ENCODE measurements around the gene MEG3.

The MEG3 gene

GRCh38 chr14:100880271-100881101 is 54.6 kb downstream of the MEG3 start:
- no peak for DNase-seq (ENCODE audit: low read depth in 2 of 2)

GRCh38 chr14:100881211-100882025 is 55.5 kb downstream of the MEG3 start:
- no peak for DNase-seq (ENCODE audit: low read depth in 2 of 2)

GRCh38 chr14:100882026-100882967 is 56.4 kb downstream of the MEG3 start:
- DNase-seq (ENCODE audit: low read depth in 2 of 2), result no peak

- no peak for DNase-seq (ENCODE audit: low read depth in 2 of 2)
Observed at GRCh38 chr14:100882991-100883788, 57.3 kb downstream of the MEG3 start.

- no peak for DNase-seq (ENCODE audit: low read depth in 2 of 2)
Observed at GRCh38 chr14:100883789-100884101, 57.8 kb downstream of the MEG3 start.

GRCh38 chr14:100884456-100884855 is 58.5 kb downstream of the MEG3 start:
- DNase-seq (ENCODE audit: low read depth in 2 of 2), result no peak

- DNase-seq (ENCODE audit: low read depth in 2 of 2), result no peak
Observed at GRCh38 chr14:100885196-100885595, 59.3 kb downstream of the MEG3 start.

GRCh38 chr14:100885617-100886016 is 59.7 kb downstream of the MEG3 start:
- DNase-seq (ENCODE audit: low read depth in 2 of 2), result no peak

- no peak for DNase-seq (ENCODE audit: low read depth in 2 of 2)
Observed at GRCh38 chr14:100887728-100888335, 61.9 kb downstream of the MEG3 start.

- DNase-seq (ENCODE audit: low read depth in 2 of 2), result no peak
Observed at GRCh38 chr14:100888789-100889315, 62.9 kb downstream of the MEG3 start.

GRCh38 chr14:100889641-100890040 is 63.7 kb downstream of the MEG3 start:
- DNase-seq (ENCODE audit: low read depth in 2 of 2), result no peak

GRCh38 chr14:100890061-100890850 is 64.3 kb downstream of the MEG3 start:
- no peak for DNase-seq (ENCODE audit: low read depth in 2 of 2)

- DNase-seq (ENCODE audit: low read depth in 2 of 2), result no peak
Observed at GRCh38 chr14:100891051-100891450, 65.1 kb downstream of the MEG3 start.

GRCh38 chr14:100891501-100892445 is 65.9 kb downstream of the MEG3 start:
- no peak for DNase-seq (ENCODE audit: low read depth in 2 of 2)

- no peak for DNase-seq (ENCODE audit: low read depth in 2 of 2)
Observed at GRCh38 chr14:100892496-100893227, 66.7 kb downstream of the MEG3 start.

GRCh38 chr14:100893228-100893601 is 67.3 kb downstream of the MEG3 start:
- DNase-seq (ENCODE audit: low read depth in 2 of 2), result no peak

GRCh38 chr14:100893760-100894159 is 67.8 kb downstream of the MEG3 start:
- no peak for DNase-seq (ENCODE audit: low read depth in 2 of 2)

- no peak for DNase-seq (ENCODE audit: low read depth in 2 of 2)
Observed at GRCh38 chr14:100894416-100894815, 68.5 kb downstream of the MEG3 start.

All from stimulated activated CD8-positive, alpha-beta memory T cell treated with anti-CD3 and anti-CD28 coated beads, Interleukin-7, amount 100 ng/mL, for 1 hour (primary cell).